HEK293T (cell line): ENCODE data around the gene THOC7.

ENCODE experiments used
- ARNT ChIP-seq: fragments of 450-650 bp; IDR thresholded peaks from 2 replicates; pipeline ENCODE4 v1.6.1; 2017; ENCODE audit warnings: mild to moderate bottlenecking
- BHLHE40 ChIP-seq: fragments of 450-650 bp; IDR thresholded peaks from 2 replicates; pipeline ENCODE4 v1.6.1; 2016; ENCODE audit warnings: mild to moderate bottlenecking, moderate library complexity, borderline replicate concordance
- FOXM1 ChIP-seq: fragments of 450-650 bp; IDR thresholded peaks from 2 replicates; pipeline ENCODE4 v1.6.1; 2017; ENCODE audit warnings: mild to moderate bottlenecking, borderline replicate concordance
- HDGF ChIP-seq: fragments of 450-650 bp; IDR thresholded peaks from 2 replicates; pipeline ENCODE4 v1.6.1; 2017; ENCODE audit warnings: antibody characterized with exemption, borderline replicate concordance
- L3MBTL2 ChIP-seq: fragments of 450-650 bp; conservative IDR thresholded peaks from 2 replicates; pipeline ENCODE4 v1.6.1; 2016; ENCODE audit warnings: mild to moderate bottlenecking
- PKNOX1 ChIP-seq: fragments of 450-650 bp; IDR thresholded peaks from 2 replicates; pipeline ENCODE4 v1.6.1; 2016
- SP1 ChIP-seq: fragments of 450-650 bp; IDR thresholded peaks from 2 replicates; pipeline ENCODE4 v1.6.1; 2017
- ZNF384 ChIP-seq: fragments of 450-650 bp; IDR thresholded peaks from 2 replicates; pipeline ENCODE4 v1.6.1; 2016

GRCh38 chr3:63798949-63799348 lies 64.7 kb downstream of the THOC7 start:
- TF ChIP-seq SP1 (no peak), BHLHE40 (no peak), ARNT (no peak), FOXM1 (no peak), L3MBTL2 (no peak), PKNOX1 (no peak), HDGF (no peak), ZNF384 (no peak)
